ENCODE data around the gene TMEM116. TPM values are rescaled to one million over a fixed set of nuclear protein-coding genes. Genes with fewer than 3 reads are reported as not detected.

The TMEM116 gene
- total and polyA plus RNA-seq, 2 donors (not counting 3 experiments of a cell fraction or from before 2014, with no cell fraction given): 1.6 to 3.9 TPM

DNA sequence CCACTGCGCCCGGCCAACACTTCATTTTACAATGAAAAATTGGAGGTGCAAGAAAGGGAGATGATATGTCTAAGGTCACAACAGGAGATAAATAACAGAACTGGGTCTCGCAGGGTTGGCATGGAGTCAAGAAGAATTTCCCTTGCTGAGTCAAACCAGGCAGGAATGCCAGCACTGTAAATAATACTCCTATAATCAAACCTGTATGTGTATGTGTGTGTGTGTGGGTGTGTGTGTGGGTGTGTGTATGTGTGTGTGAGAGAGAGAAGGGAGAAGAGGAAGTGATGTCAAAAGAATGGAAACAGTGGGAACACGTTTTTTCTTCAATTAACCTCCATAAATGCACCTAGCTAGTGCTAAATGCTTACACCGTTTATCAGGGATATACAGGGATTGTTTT is 70.4 kb downstream of the TMEM116 start:
- ChIA-PET CTCF (interaction anchor here (0.6 to 3.6 kb wide), 2 partner anchors 10 to 111 kb away, joined by 3 to 11 read pairs; no protein-coding TSS in a partner anchor), POLR2A (no interaction called here)
- Histone ChIP-seq H3K4me1 (ENCODE audit: control insufficient read depth, extremely low read depth, insufficient read depth, low read length) (peaks cover 2% of the 10 kb centered on the region), H3K9ac (replicated peaks; ENCODE audit: extremely low read depth, insufficient read depth, low read length) (no peak overlapping the region), H2AFZ (ENCODE audit: low read depth, low read length) (peak overlapping the region; percentile 23), H4K20me1 (replicated peaks; ENCODE audit: control insufficient read depth, extremely low read depth, insufficient read depth, low read length) (no peaks in the 10 kb centered on the region), H3K9me3 (replicated peaks; ENCODE audit: control insufficient read depth, insufficient read depth, low read length) (no peaks in the 10 kb centered on the region), H3K4me2 (ENCODE audit: insufficient read depth, low read length) (no peak overlapping the region), H3K79me2 (ENCODE audit: control insufficient read depth, insufficient read depth, low read length) (no peaks in the 10 kb centered on the region), H3K9me1 (replicated peaks; ENCODE audit: control insufficient read depth, extremely low read depth, insufficient read depth, low read length) (no peaks in the 10 kb centered on the region), H3K27me3 (ENCODE audit: control insufficient read depth in 2 of 2, insufficient read depth in 2 of 2, low read length in 2 of 2) (no peaks in the 10 kb centered on the region), H3K4me3 (replicated peaks in 1 of 3; ENCODE audit: insufficient read depth in 1 of 3, low read depth in 1 of 3, low read length in 3 of 3) (no peak overlapping the region), H3K36me3 (ENCODE audit: control insufficient read depth in 2 of 2, extremely low read depth in 1 of 2, insufficient read depth in 2 of 2, low read length in 2 of 2) (no peaks in the 10 kb centered on the region), H3K27ac (ENCODE audit: insufficient read depth, low read depth, low read length) (no peak overlapping the region)
- dilution Hi-C loops (cut with MboI; ENCODE audit: extremely low pct_ligation_motif_present, low sequenced_read_pairs): no loop called here
- TF ChIP-seq, protein P1, sequence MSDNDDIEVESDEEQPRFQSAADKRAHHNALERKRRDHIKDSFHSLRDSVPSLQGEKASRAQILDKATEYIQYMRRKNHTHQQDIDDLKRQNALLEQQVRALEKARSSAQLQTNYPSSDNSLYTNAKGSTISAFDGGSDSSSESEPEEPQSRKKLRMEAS (IDR thresholded peaks at IDR 0.05; ENCODE audit: insufficient read depth, insufficient read length): no peak
- TF ChIP-seq JUN (IDR thresholded peaks at IDR 0.05; ENCODE audit: borderline replicate concordance, insufficient read depth, insufficient read length, low read depth) (no peak), POLR2A (IDR thresholded peaks at IDR 0.05; ENCODE audit: low read depth, low read length) (no peak), EZH2 (IDR thresholded peaks at IDR 0.05; ENCODE audit: borderline replicate concordance, low read depth, low read length, severe bottlenecking) (no peak), GATA2 (IDR thresholded peaks at IDR 0.05; ENCODE audit: insufficient read depth, insufficient read length, low read depth, low read length) (no peak), MYC (IDR thresholded peaks at IDR 0.05; ENCODE audit: low read depth, low read length) (no peak)
- intact Hi-C loops (cut with micrococcal nuclease): loop anchor here (10.0 kb wide), 2 partner anchors 142 to 232 kb away; no protein-coding TSS in a partner anchor
- DNase-seq (ENCODE audit: low read depth, low spot score): peak; percentile 76
- FAIRE-seq: peak; percentile 82
- no TSS peak for BruUV-seq (replicated peaks)

DNA sequence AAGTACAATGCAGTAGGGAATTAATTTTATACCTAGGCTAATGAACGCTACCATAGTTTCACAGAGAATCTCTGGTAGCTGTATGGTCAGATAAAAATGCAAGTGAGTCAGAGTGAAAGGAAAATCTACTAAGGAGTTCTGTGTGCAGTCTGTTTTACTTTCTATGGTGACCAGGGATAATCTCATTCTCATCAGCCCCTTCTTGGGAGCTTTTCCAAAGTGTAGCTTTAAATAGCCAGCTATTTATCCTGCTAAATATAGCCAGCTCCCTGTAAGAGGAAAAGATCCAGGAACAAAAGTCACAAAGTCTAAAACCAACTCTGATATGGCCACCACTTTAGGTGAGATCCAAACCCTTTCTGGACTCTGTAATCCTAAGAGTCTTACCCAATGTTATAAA is 75.5 kb downstream of the TMEM116 start:
- no peaks in the 10 kb centered on the region for H3K27me3 ChIP-seq (ENCODE audit: control insufficient read depth in 2 of 2, insufficient read depth in 2 of 2, low read length in 2 of 2)
- H3K9ac ChIP-seq (replicated peaks; ENCODE audit: extremely low read depth, insufficient read depth, low read length): no peak overlapping the region
- BruUV-seq (replicated peaks): no TSS peak
- no peaks in the 10 kb centered on the region for H3K36me3 ChIP-seq (ENCODE audit: control insufficient read depth in 2 of 2, extremely low read depth in 1 of 2, insufficient read depth in 2 of 2, low read length in 2 of 2)
- H3K4me1 ChIP-seq (ENCODE audit: control insufficient read depth, extremely low read depth, insufficient read depth, low read length): no peaks in the 10 kb centered on the region
- H2AFZ ChIP-seq (ENCODE audit: low read depth, low read length): no peak overlapping the region
- ChIA-PET CTCF (interaction anchor here (0.8 kb wide), 2 partner anchors 12 to 17 kb away, joined by 3 read pairs; no protein-coding TSS in a partner anchor), POLR2A (no interaction called here)
- TF ChIP-seq, protein P2, sequence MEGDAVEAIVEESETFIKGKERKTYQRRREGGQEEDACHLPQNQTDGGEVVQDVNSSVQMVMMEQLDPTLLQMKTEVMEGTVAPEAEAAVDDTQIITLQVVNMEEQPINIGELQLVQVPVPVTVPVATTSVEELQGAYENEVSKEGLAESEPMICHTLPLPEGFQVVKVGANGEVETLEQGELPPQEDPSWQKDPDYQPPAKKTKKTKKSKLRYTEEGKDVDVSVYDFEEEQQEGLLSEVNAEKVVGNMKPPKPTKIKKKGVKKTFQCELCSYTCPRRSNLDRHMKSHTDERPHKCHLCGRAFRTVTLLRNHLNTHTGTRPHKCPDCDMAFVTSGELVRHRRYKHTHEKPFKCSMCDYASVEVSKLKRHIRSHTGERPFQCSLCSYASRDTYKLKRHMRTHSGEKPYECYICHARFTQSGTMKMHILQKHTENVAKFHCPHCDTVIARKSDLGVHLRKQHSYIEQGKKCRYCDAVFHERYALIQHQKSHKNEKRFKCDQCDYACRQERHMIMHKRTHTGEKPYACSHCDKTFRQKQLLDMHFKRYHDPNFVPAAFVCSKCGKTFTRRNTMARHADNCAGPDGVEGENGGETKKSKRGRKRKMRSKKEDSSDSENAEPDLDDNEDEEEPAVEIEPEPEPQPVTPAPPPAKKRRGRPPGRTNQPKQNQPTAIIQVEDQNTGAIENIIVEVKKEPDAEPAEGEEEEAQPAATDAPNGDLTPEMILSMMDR (IDR thresholded peaks at IDR 0.05; ENCODE audit: extremely low read depth in 1 of 2, insufficient read depth in 1 of 2, low read depth in 1 of 2, low read length in 2 of 2): no peak
- TF ChIP-seq EZH2 (IDR thresholded peaks at IDR 0.05; ENCODE audit: borderline replicate concordance, low read depth, low read length, severe bottlenecking) (no peak), POLR2A (IDR thresholded peaks at IDR 0.05; ENCODE audit: low read depth, low read length) (no peak), FOS (IDR thresholded peaks at IDR 0.05; ENCODE audit: borderline replicate concordance, insufficient read depth, low read length) (no peak), POLR2AphosphoS5 (IDR thresholded peaks at IDR 0.05; ENCODE audit: insufficient read depth, low read depth, low read length) (no peak), GATA2 (IDR thresholded peaks at IDR 0.05; ENCODE audit: insufficient read depth, insufficient read length, low read depth, low read length) (no peak), JUN (IDR thresholded peaks at IDR 0.05; ENCODE audit: borderline replicate concordance, insufficient read depth, insufficient read length, low read depth) (no peak), MYC (IDR thresholded peaks at IDR 0.05; ENCODE audit: low read depth, low read length) (no peak)
- TF ChIP-seq, protein P1 (IDR thresholded peaks at IDR 0.05; ENCODE audit: insufficient read depth, insufficient read length): no peak
- intact Hi-C loops (cut with micrococcal nuclease): no loop called here
- dilution Hi-C loops (cut with MboI; ENCODE audit: extremely low pct_ligation_motif_present, low sequenced_read_pairs): no loop called here
- no peaks in the 10 kb centered on the region for H3K9me1 ChIP-seq (replicated peaks; ENCODE audit: control insufficient read depth, extremely low read depth, insufficient read depth, low read length)
- no peak overlapping the region for H3K4me3 ChIP-seq (replicated peaks in 1 of 3; ENCODE audit: insufficient read depth in 1 of 3, low read depth in 1 of 3, low read length in 3 of 3)
- H3K79me2 ChIP-seq (ENCODE audit: control insufficient read depth, insufficient read depth, low read length): no peaks in the 10 kb centered on the region
- FAIRE-seq (no peak), DNase-seq (ENCODE audit: low read depth, low spot score) (no peak)
- H4K20me1 ChIP-seq (replicated peaks; ENCODE audit: control insufficient read depth, extremely low read depth, insufficient read depth, low read length): no peaks in the 10 kb centered on the region
- H3K4me2 ChIP-seq (ENCODE audit: insufficient read depth, low read length): no peak overlapping the region
- no peaks in the 10 kb centered on the region for H3K9me3 ChIP-seq (replicated peaks; ENCODE audit: control insufficient read depth, insufficient read depth, low read length)
- no peak overlapping the region for H3K27ac ChIP-seq (ENCODE audit: insufficient read depth, low read depth, low read length)

Data from endothelial cell of umbilical vein (primary cell).